Measurements from ENCODE around the gene LDLRAD2.

Gene LDLRAD2

GRCh38 chr1:21830792-21831453 lies 18.9 kb downstream of the LDLRAD2 start:
- Histone ChIP-seq H3K9me3 (ENCODE audit: insufficient read depth, low read depth, low read length) (no peaks in the 10 kb centered on the region; the same call in 1 of the 2 replicates), H3K27me3 (ENCODE audit: insufficient read depth, low read length, poor library complexity, severe bottlenecking) (no peaks in the 10 kb centered on the region), H4K20me1 (ENCODE audit: insufficient read depth, low read length, poor library complexity, severe bottlenecking) (no peaks in the 10 kb centered on the region), H3K79me2 (ENCODE audit: insufficient read depth, low read length) (no peaks in the 10 kb centered on the region), H3F3A (ENCODE audit: low read depth) (no peaks in the 10 kb centered on the region), H2AFZ (ENCODE audit: low read length) (no peak overlapping the region), H3K9ac (ENCODE audit: low read depth, low read length, poor library complexity, severe bottlenecking) (no peak overlapping the region), H3K4me1 (ENCODE audit: insufficient read depth, low read length, poor library complexity, severe bottlenecking) (no peaks in the 10 kb centered on the region), H3K36me3 (ENCODE audit: insufficient read depth, low read length) (no peaks in the 10 kb centered on the region), H3K4me3 (ENCODE audit: low read length, poor library complexity, severe bottlenecking) (no peak overlapping the region), H3K4me2 (ENCODE audit: low read depth, low read length, poor library complexity, severe bottlenecking) (no peak overlapping the region), H3K9me2 (replicated peaks; ENCODE audit: low read depth, low read length) (no peaks in the 10 kb centered on the region)
- TF ChIP-seq CTCF (conservative IDR thresholded peaks at IDR 0.05; ENCODE audit: low read length) = no peak
- no peak for TF ChIP-seq EZH2phosphoT487 (IDR thresholded peaks at IDR 0.05; ENCODE audit: borderline replicate concordance)

DNA sequence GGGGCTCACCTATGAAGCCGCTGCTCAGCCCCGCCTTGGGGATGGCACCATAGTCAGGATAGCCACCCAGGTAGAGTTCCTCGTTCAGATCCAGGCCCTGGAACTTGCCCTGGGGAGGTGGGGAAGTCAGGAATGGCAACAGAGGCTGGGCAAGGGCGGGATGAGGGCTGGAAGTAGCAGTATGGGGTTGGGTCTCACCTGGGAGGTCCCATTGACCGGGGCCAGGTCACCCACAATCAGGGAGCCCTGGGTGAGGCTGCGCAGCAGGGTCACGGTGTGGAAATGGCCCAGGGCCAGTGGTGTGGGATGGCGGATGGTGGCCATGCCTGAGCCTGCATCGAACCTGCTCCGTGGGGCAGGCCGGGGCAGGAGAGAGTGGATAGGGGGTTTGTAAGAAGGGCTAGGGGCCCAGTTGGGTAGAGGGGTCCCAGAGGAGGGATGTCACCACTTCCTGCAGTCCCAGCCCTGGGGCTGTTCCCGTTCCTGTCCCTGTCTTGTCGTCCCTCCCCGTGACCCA lies 19.4 kb downstream of the LDLRAD2 start:
- H3K79me2 ChIP-seq (ENCODE audit: insufficient read depth, low read length) = no peaks in the 10 kb centered on the region
- H3K4me1 ChIP-seq (ENCODE audit: insufficient read depth, low read length, poor library complexity, severe bottlenecking) = no peaks in the 10 kb centered on the region
- no peaks in the 10 kb centered on the region for H3F3A ChIP-seq (ENCODE audit: low read depth)
- no peak overlapping the region for H3K4me3 ChIP-seq (ENCODE audit: low read length, poor library complexity, severe bottlenecking)
- no peaks in the 10 kb centered on the region for H3K9me2 ChIP-seq (replicated peaks; ENCODE audit: low read depth, low read length)
- H3K27me3 ChIP-seq (ENCODE audit: insufficient read depth, low read length, poor library complexity, severe bottlenecking) = no peaks in the 10 kb centered on the region
- H2AFZ ChIP-seq (ENCODE audit: low read length) = no peak overlapping the region
- no peak overlapping the region for H3K4me2 ChIP-seq (ENCODE audit: low read depth, low read length, poor library complexity, severe bottlenecking)
- H3K36me3 ChIP-seq (ENCODE audit: insufficient read depth, low read length) = no peaks in the 10 kb centered on the region
- TF ChIP-seq CTCF (conservative IDR thresholded peaks at IDR 0.05; ENCODE audit: low read length) (no peak), EZH2phosphoT487 (IDR thresholded peaks at IDR 0.05; ENCODE audit: borderline replicate concordance) (no peak)
- no peaks in the 10 kb centered on the region for H4K20me1 ChIP-seq (ENCODE audit: insufficient read depth, low read length, poor library complexity, severe bottlenecking)
- H3K9ac ChIP-seq (ENCODE audit: low read depth, low read length, poor library complexity, severe bottlenecking) = no peak overlapping the region
- no peaks in the 10 kb centered on the region; the same call in 1 of the 2 replicates for H3K9me3 ChIP-seq (ENCODE audit: insufficient read depth, low read depth, low read length)

DNA sequence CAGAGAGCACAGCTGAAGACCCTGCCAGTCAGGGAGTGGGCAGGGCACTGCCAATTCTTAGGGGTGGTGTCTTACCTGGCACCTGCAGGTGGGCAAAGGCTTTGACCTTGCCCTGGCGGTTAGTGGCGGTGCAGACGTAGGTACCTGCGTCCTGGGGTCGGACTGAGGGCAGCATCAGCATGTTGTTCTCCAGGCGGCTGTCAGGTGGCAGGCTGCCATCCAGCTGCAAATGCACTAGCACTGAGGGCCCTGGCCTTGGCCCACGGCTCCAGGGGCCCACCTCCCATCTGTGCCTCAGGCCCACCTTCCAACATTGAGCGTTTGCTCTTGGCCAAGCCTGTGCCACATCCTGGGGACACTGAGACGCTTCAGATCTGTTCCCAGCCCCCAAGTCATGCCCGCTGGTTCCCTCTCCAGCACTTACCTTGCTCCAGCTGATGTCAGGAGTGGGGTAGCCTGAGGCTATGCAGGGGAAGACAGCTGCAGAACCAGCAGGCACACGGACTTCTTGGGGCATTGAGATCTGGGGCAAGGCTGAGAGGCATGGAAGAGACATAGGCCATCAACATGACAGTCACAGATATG lies 21.4 kb downstream of the LDLRAD2 start:
- Histone ChIP-seq H3K4me2 (ENCODE audit: low read depth, low read length, poor library complexity, severe bottlenecking) (no peak overlapping the region), H3K9me2 (replicated peaks; ENCODE audit: low read depth, low read length) (no peaks in the 10 kb centered on the region), H3K4me1 (ENCODE audit: insufficient read depth, low read length, poor library complexity, severe bottlenecking) (no peaks in the 10 kb centered on the region), H3K4me3 (ENCODE audit: low read length, poor library complexity, severe bottlenecking) (no peak overlapping the region), H3K9ac (ENCODE audit: low read depth, low read length, poor library complexity, severe bottlenecking) (no peak overlapping the region), H3K36me3 (ENCODE audit: insufficient read depth, low read length) (no peaks in the 10 kb centered on the region), H3K9me3 (ENCODE audit: insufficient read depth, low read depth, low read length) (no peaks in the 10 kb centered on the region; the same call in 1 of the 2 replicates), H3K79me2 (ENCODE audit: insufficient read depth, low read length) (no peaks in the 10 kb centered on the region), H3K27me3 (ENCODE audit: insufficient read depth, low read length, poor library complexity, severe bottlenecking) (no peaks in the 10 kb centered on the region), H2AFZ (ENCODE audit: low read length) (no peak overlapping the region), H4K20me1 (ENCODE audit: insufficient read depth, low read length, poor library complexity, severe bottlenecking) (no peaks in the 10 kb centered on the region), H3F3A (ENCODE audit: low read depth) (no peaks in the 10 kb centered on the region)
- no peak for TF ChIP-seq EZH2phosphoT487 (IDR thresholded peaks at IDR 0.05; ENCODE audit: borderline replicate concordance)
- TF ChIP-seq CTCF (conservative IDR thresholded peaks at IDR 0.05; ENCODE audit: low read length) = no peak

Data from Loucy (cell line).